H9 (cell line): ENCODE measurements around the gene MAPK4. TPM values are rescaled to one million over a fixed set of nuclear protein-coding genes. Genes with fewer than 3 reads are reported as not detected.

Source experiments
- DNase-seq: peaks from one replicate; pipeline ENCODE4 v3.0.0-alpha.2; 2017
- H2AFZ ChIP-seq: one replicate; pipeline ENCODE4 v1.6.1; 2013; ENCODE audit warnings: mild to moderate bottlenecking, low read length, control low read depth, moderate library complexity
- H2AK5ac ChIP-seq: 2 replicates; pipeline ENCODE4 v1.6.1; 2013; ENCODE audit warnings: low read length, control low read depth, mixed read lengths; ENCODE audit not compliant: insufficient read length
- H2BK120ac ChIP-seq: one replicate; pipeline ENCODE4 v1.6.1; 2013; ENCODE audit warnings: low read depth, mild to moderate bottlenecking, low read length, control low read depth, inconsistent platforms; ENCODE audit not compliant: poor library complexity, severe bottlenecking
- H2BK12ac ChIP-seq: 2 replicates; pipeline ENCODE4 v1.6.1; 2013; ENCODE audit warnings: low read length, control low read depth, mixed read lengths, low read depth; ENCODE audit not compliant: insufficient read length
- H2BK15ac ChIP-seq: 2 replicates; pipeline ENCODE4 v1.6.1; 2013; ENCODE audit warnings: low read depth, low read length, control low read depth
- H2BK20ac ChIP-seq: one replicate; pipeline ENCODE4 v1.6.1; 2013; ENCODE audit warnings: low read depth, mild to moderate bottlenecking, low read length, control low read depth, inconsistent platforms; ENCODE audit not compliant: poor library complexity, severe bottlenecking
- H2BK5ac ChIP-seq: 2 replicates; pipeline ENCODE4 v1.6.1; 2013; ENCODE audit warnings: low read length, control low read depth, mixed read lengths; ENCODE audit not compliant: insufficient read length
- H3K14ac ChIP-seq: 2 replicates; pipeline ENCODE4 v1.6.1; 2013; ENCODE audit warnings: low read length, control low read depth; ENCODE audit not compliant: insufficient read depth
- H3K18ac ChIP-seq: 2 replicates; pipeline ENCODE4 v1.6.1; 2013; ENCODE audit warnings: low read depth, mild to moderate bottlenecking, mixed read lengths, low read length, control low read depth; ENCODE audit not compliant: insufficient read length
- H3K23ac ChIP-seq: 2 replicates; pipeline ENCODE4 v1.6.1; 2013; ENCODE audit warnings: low read length, control low read depth, mixed read lengths, low read depth; ENCODE audit not compliant: insufficient read length
- H3K23me2 ChIP-seq: 2 replicates; pipeline ENCODE4 v1.6.1; 2013; ENCODE audit warnings: low read depth, mild to moderate bottlenecking, mixed read lengths, low read length, control low read depth; ENCODE audit not compliant: insufficient read length, poor library complexity, severe bottlenecking
- H3K27ac ChIP-seq: 2 replicates; pipeline ENCODE4 v1.5.1; 2013; ENCODE audit warnings: low read length, control low read depth, mixed read lengths, low read depth; ENCODE audit not compliant: insufficient read length
- H3K27me3 ChIP-seq: 2 replicates; pipeline ENCODE4 v1.6.1; 2013; ENCODE audit warnings: low read length, control low read depth, inconsistent platforms; ENCODE audit not compliant: insufficient read depth
- H3K4ac ChIP-seq: 2 replicates; pipeline ENCODE4 v1.6.1; 2013; ENCODE audit warnings: low read depth, mild to moderate bottlenecking, control low read depth, inconsistent platforms, low read length, moderate library complexity
- H3K4me1 ChIP-seq: 2 replicates; pipeline ENCODE4 v1.6.1; 2013; ENCODE audit warnings: low read length, control low read depth, inconsistent platforms; ENCODE audit not compliant: insufficient read depth
- H3K4me2 ChIP-seq: 2 replicates; pipeline ENCODE4 v1.6.1; 2013; ENCODE audit warnings: low read length, control low read depth, mixed read lengths; ENCODE audit not compliant: insufficient read length, insufficient read depth
- H3K56ac ChIP-seq: 2 replicates; pipeline ENCODE4 v1.6.1; 2013; ENCODE audit warnings: low read depth, mild to moderate bottlenecking, mixed read lengths, low read length, control low read depth; ENCODE audit not compliant: insufficient read length
- H3K79me1 ChIP-seq: 2 replicates; pipeline ENCODE4 v1.6.1; 2013; ENCODE audit warnings: low read depth, mild to moderate bottlenecking, moderate library complexity, low read length, control low read depth, inconsistent platforms; ENCODE audit not compliant: insufficient read depth, poor library complexity, severe bottlenecking
- H3K79me2 ChIP-seq: 2 replicates; pipeline ENCODE4 v1.6.1; 2013; ENCODE audit warnings: low read length, control low read depth, inconsistent platforms; ENCODE audit not compliant: insufficient read depth
- H3K9ac ChIP-seq: 2 replicates; pipeline ENCODE4 v1.6.1; 2013; ENCODE audit warnings: low read length, control low read depth, mixed read lengths; ENCODE audit not compliant: insufficient read length; ENCODE audit errors: extremely low read depth
- H3K9me3 ChIP-seq: one replicate; pipeline ENCODE4 v1.6.1; 2013; ENCODE audit warnings: low read depth, low read length, inconsistent platforms; ENCODE audit not compliant: control insufficient read depth
- H3T11ph ChIP-seq: one replicate; pipeline ENCODE4 v1.6.1; 2013; ENCODE audit warnings: mild to moderate bottlenecking, low read length, control low read depth, inconsistent platforms
- H4K20me1 ChIP-seq: one replicate; pipeline ENCODE4 v1.6.1; 2013; ENCODE audit not compliant: control insufficient read depth, insufficient read length, insufficient read depth
- H4K5ac ChIP-seq: 2 replicates; pipeline ENCODE4 v1.6.1; 2013; ENCODE audit warnings: low read depth, mild to moderate bottlenecking, mixed read lengths, low read length, control low read depth; ENCODE audit not compliant: insufficient read length
- H4K8ac ChIP-seq: replicated peaks from 2 replicates; pipeline ENCODE4 v1.6.1; 2013; ENCODE audit warnings: low read length, control low read depth, mixed read lengths, low read depth; ENCODE audit not compliant: insufficient read length
- H4K91ac ChIP-seq: 2 replicates; pipeline ENCODE4 v1.6.1; 2013; ENCODE audit warnings: low read depth, mild to moderate bottlenecking, moderate library complexity, mixed read lengths, low read length, control low read depth; ENCODE audit not compliant: insufficient read length
- H3K27ac Mint-ChIP-seq, 3 experiments: 2 replicates in 2 of 3; 3 replicates in 1 of 3; pipeline ENCODE4 v1.8.0; 2020 to 2021; ENCODE audit warnings: mixed read lengths in 3 of 3, mild to moderate bottlenecking in 1 of 3, moderate library complexity in 1 of 3
- H3K27me3 Mint-ChIP-seq: 2 replicates; pipeline ENCODE4 v1.8.0; 2021; ENCODE audit warnings: low read depth, mild to moderate bottlenecking, moderate library complexity, mixed read lengths
- H3K36me3 Mint-ChIP-seq, 3 experiments: 2 replicates in 2 of 3; 3 replicates in 1 of 3; pipeline ENCODE4 v1.8.0; 2020 to 2021; ENCODE audit warnings: low read depth in 3 of 3, mixed read lengths in 3 of 3; ENCODE audit not compliant: insufficient read depth in 1 of 3
- H3K4me1 Mint-ChIP-seq, 2 experiments: 2 replicates each; pipeline ENCODE4 v1.8.0; 2020; ENCODE audit warnings: mixed read lengths in 2 of 2
- H3K4me3 Mint-ChIP-seq, 2 experiments: 2 replicates in 1 of 2; 3 replicates in 1 of 2; pipeline ENCODE4 v1.8.0; 2020 to 2021; ENCODE audit warnings: mild to moderate bottlenecking in 2 of 2, mixed read lengths in 2 of 2, moderate library complexity in 1 of 2
- H3K9me3 Mint-ChIP-seq, 2 experiments: 2 replicates in 1 of 2; 3 replicates in 1 of 2; pipeline ENCODE4 v1.8.0; 2020; ENCODE audit warnings: mild to moderate bottlenecking in 2 of 2, mixed read lengths in 2 of 2, moderate library complexity in 1 of 2
- WGBS: extraction: QIAGEN DNeasy Blood & Tissue Kit; methylation state at CpG from one replicate; pipeline ENCODE4 v1.1.7; 2013; ENCODE audit warnings: missing lambda C conversion rate, low lambda C conversion rate, mixed read lengths; ENCODE audit not compliant: insufficient read length; ENCODE audit errors: extremely low coverage; 5-methylcytosine and 5-hydroxymethylcytosine counted together
- total RNA-seq: library from RNA; stranded (reverse); gene quantifications from 2 replicates; pipeline ENCODE4 v1.2.1, GENCODE V29; 2021
- TF ChIP-seq, protein P1 (sequence below): fragments of 200-600 bp; sonication (generic); conservative IDR thresholded peaks from 3 replicates; pipeline ENCODE4 v1.8.0; 2021; ENCODE audit warnings: antibody characterized with exemption, mild to moderate bottlenecking

Gene MAPK4
- total RNA-seq, 1 experiment from 2014 or later = 1.6 TPM

DNA sequence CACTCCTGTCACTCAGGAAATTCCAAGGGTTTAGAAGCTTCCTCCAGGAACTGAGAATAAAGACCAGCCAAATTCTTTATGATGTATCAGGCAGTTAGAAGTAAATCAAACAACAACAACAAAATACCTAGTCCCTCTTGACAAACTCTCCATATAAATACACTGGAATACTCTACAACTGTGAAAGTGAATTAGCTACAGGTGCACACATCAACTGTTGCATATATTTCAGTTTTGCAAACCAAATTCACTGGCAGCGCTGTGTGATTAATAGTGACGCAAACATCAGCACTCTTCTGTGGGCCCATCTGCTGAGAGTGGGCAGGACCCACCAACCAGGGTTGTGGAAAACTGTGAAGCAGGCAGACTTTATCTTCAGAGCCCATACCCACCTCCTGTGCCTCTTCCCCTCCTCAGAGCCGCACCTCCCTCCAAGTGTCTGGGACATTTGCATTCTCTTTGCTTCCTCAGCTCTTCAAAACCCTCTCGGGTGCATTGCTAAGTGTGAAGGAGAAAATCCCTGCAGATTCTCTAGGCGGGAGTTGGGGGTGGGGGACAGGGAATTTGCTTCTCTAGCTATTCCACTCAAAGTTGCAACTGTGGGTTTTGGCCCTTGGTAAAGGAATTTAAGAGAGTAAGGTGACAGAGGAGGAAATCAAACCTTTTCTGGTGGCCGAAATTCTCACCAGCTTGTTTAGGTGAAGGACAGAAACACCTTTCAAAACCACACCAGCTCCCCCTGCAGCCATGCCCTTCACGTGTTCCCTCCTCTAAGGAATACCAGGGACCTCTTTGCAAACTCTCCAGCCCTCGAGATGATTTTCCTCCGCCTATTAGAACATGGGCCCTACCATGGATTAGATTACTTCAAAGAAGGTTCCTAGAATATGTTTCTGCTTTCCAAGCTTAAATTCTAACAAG, 140.6 kb downstream of the MAPK4 start:
- Histone ChIP-seq H3K4me1 (peaks cover 8% of the 10 kb centered on the region; the same call in 1 of the 2 replicates), H3K14ac (no peak overlapping the region), H3K79me2 (no peaks in the 10 kb centered on the region), H4K8ac (no peak overlapping the region), H3K23ac (no peak overlapping the region), H3K9ac (no peak overlapping the region), H3T11ph (no peak overlapping the region), H2AK5ac (no peak overlapping the region), H3K56ac (no peak overlapping the region), H2AFZ (no peak overlapping the region), H2BK20ac (no peak overlapping the region), H3K4ac (no peak overlapping the region), H3K4me2 (no peak overlapping the region), H4K20me1 (no peaks in the 10 kb centered on the region), H4K5ac (no peak overlapping the region), H3K18ac (no peak overlapping the region), H2BK5ac (no peak overlapping the region), H2BK12ac (no peak overlapping the region), H4K91ac (no peak overlapping the region), H2BK120ac (no peak overlapping the region), H3K23me2 (no peaks in the 10 kb centered on the region), H2BK15ac (no peak overlapping the region), H3K27ac (no peak overlapping the region), H3K27me3 (no peaks in the 10 kb centered on the region), H3K79me1 (no peaks in the 10 kb centered on the region), H3K9me3 (no peaks in the 10 kb centered on the region)
- no peak for DNase-seq
- Mint-ChIP-seq H3K4me1 (peaks cover 42 to 47% of the 10 kb centered on the region in 2 experiments), H3K9me3 (no peaks in the 10 kb centered on the region), H3K4me3 (no peak overlapping the region), H3K27ac (peak overlapping the region in 1 of 3 experiments; percentile 19; a peak in 3 of 7 replicates), H3K27me3 (no peaks in the 10 kb centered on the region), H3K36me3 (no peaks in the 10 kb centered on the region)
- TF ChIP-seq, protein P1, sequence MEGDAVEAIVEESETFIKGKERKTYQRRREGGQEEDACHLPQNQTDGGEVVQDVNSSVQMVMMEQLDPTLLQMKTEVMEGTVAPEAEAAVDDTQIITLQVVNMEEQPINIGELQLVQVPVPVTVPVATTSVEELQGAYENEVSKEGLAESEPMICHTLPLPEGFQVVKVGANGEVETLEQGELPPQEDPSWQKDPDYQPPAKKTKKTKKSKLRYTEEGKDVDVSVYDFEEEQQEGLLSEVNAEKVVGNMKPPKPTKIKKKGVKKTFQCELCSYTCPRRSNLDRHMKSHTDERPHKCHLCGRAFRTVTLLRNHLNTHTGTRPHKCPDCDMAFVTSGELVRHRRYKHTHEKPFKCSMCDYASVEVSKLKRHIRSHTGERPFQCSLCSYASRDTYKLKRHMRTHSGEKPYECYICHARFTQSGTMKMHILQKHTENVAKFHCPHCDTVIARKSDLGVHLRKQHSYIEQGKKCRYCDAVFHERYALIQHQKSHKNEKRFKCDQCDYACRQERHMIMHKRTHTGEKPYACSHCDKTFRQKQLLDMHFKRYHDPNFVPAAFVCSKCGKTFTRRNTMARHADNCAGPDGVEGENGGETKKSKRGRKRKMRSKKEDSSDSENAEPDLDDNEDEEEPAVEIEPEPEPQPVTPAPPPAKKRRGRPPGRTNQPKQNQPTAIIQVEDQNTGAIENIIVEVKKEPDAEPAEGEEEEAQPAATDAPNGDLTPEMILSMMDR = 0 out of 3 replicates have a peak, but pooled peaks have one; percentile 11
- no CpG with 5 or more reads among the region's 9 CpGs for WGBS
